ENCODE results near the gene TBK1.

DNA sequence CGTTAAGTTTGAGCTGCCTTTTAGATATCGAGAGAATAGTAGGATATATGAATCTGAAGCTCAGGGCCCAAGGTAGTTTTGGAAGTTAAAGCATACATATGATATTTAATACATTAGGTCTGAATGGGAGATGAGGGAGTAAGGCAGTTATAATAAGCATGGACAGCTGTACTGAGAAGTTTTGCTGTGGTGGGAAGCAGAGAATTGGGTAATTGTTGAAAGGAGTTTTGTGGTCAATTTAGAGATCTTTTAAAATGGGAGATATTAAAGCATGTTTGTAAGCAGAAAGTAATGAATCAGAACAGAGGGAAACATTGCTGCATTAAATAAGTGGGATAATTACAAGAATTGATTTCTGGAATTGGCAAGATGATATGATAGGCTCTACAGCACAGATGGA is 21.3 kb downstream of the TBK1 start:
- TF ChIP-seq, protein P1, sequence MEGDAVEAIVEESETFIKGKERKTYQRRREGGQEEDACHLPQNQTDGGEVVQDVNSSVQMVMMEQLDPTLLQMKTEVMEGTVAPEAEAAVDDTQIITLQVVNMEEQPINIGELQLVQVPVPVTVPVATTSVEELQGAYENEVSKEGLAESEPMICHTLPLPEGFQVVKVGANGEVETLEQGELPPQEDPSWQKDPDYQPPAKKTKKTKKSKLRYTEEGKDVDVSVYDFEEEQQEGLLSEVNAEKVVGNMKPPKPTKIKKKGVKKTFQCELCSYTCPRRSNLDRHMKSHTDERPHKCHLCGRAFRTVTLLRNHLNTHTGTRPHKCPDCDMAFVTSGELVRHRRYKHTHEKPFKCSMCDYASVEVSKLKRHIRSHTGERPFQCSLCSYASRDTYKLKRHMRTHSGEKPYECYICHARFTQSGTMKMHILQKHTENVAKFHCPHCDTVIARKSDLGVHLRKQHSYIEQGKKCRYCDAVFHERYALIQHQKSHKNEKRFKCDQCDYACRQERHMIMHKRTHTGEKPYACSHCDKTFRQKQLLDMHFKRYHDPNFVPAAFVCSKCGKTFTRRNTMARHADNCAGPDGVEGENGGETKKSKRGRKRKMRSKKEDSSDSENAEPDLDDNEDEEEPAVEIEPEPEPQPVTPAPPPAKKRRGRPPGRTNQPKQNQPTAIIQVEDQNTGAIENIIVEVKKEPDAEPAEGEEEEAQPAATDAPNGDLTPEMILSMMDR (IDR thresholded peaks at IDR 0.05 in 8 of 11, conservative IDR thresholded peaks at IDR 0.05 in 3 of 11): no peak
- no peak for TF ChIP-seq POLR2AphosphoS5 (IDR thresholded peaks at IDR 0.05)
- no peak for TF ChIP-seq POLR2A (IDR thresholded peaks at IDR 0.05)

Measured in spleen (tissue), 7 donors.